ENCODE results near the gene MYL2. TPM values are rescaled to one million over a fixed set of nuclear protein-coding genes. Genes with fewer than 3 reads are reported as not detected.

MYL2 gene
- polyA plus RNA-seq, 1 donor (not counting 4 experiments of a cell fraction or from before 2014, with no cell fraction given), result 0.08 TPM

DNA sequence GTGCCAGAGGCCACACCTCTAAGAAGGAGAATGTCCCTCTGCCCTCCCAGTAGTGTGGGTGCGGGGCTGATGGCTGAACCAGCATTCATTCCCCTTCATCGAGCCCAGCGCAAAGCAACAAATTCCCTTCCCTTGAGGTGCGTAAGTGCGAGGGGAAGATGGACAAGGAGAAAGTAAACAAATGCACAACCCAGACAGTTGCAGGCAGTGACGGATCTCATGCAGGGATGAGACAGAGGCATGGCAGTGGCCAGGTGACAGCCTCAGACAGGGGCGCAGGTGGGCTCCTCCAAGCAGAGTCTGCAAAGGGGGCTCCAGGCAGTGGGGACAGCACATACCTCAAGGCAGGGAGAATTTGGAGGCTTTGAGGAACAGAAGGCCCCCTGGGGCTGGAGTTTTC lies 2.3 kb upstream of the MYL2 start:
- DNase-seq (ENCODE audit: low read depth, low spot score) (no peak), FAIRE-seq (no peak)
- H3K9me1 ChIP-seq (ENCODE audit: control insufficient read depth, extremely low read depth, insufficient read depth, low read length), result no peaks in the 10 kb centered on the region
- H3K9ac ChIP-seq (ENCODE audit: control insufficient read depth, extremely low read depth, insufficient read depth, low read length), result no peak overlapping the region
- no peaks in the 10 kb centered on the region for H3K9me3 ChIP-seq (ENCODE audit: control insufficient read depth, low read depth, low read length)
- H2AFZ ChIP-seq (ENCODE audit: control insufficient read depth, low read length), result no peak overlapping the region
- dilution Hi-C loops (cut with MboI; ENCODE audit: extremely low pct_ligation_motif_present, low sequenced_read_pairs), result no loop called here
- TF ChIP-seq, protein P1, sequence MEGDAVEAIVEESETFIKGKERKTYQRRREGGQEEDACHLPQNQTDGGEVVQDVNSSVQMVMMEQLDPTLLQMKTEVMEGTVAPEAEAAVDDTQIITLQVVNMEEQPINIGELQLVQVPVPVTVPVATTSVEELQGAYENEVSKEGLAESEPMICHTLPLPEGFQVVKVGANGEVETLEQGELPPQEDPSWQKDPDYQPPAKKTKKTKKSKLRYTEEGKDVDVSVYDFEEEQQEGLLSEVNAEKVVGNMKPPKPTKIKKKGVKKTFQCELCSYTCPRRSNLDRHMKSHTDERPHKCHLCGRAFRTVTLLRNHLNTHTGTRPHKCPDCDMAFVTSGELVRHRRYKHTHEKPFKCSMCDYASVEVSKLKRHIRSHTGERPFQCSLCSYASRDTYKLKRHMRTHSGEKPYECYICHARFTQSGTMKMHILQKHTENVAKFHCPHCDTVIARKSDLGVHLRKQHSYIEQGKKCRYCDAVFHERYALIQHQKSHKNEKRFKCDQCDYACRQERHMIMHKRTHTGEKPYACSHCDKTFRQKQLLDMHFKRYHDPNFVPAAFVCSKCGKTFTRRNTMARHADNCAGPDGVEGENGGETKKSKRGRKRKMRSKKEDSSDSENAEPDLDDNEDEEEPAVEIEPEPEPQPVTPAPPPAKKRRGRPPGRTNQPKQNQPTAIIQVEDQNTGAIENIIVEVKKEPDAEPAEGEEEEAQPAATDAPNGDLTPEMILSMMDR (optimal IDR thresholded peaks at IDR 0.05 in 1 of 3, IDR thresholded peaks at IDR 0.05 in 1 of 3, conservative IDR thresholded peaks at IDR 0.05 in 1 of 3; ENCODE audit: extremely low read depth in 1 of 3, insufficient read depth in 2 of 3, low read length in 3 of 3), result no peak
- no peak for TF ChIP-seq EZH2 (IDR thresholded peaks at IDR 0.05; ENCODE audit: low read length)
- no peaks in the 10 kb centered on the region for H4K20me1 ChIP-seq (ENCODE audit: control insufficient read depth, extremely low read depth, insufficient read depth, low read length)
- H3K4me1 ChIP-seq (ENCODE audit: control insufficient read depth, extremely low read depth, insufficient read depth, low read length), result peaks cover 17% of the 10 kb centered on the region
- no peaks in the 10 kb centered on the region for H3K79me2 ChIP-seq (ENCODE audit: control insufficient read depth, insufficient read depth, low read length)
- no peaks in the 10 kb centered on the region for H3K27me3 ChIP-seq (ENCODE audit: control insufficient read depth, extremely low read depth, insufficient read depth, low read length)
- no peak overlapping the region for H3K4me2 ChIP-seq (ENCODE audit: control insufficient read depth, extremely low read depth, insufficient read depth, low read depth, low read length)
- H3K4me3 ChIP-seq (ENCODE audit: control insufficient read depth in 2 of 3, extremely low read depth in 1 of 3, insufficient read depth in 2 of 3, low read depth in 1 of 3, low read length in 3 of 3), result no peak overlapping the region
- H3K27ac ChIP-seq (ENCODE audit: control insufficient read depth, insufficient read depth, low read length), result no peak overlapping the region
- no peaks in the 10 kb centered on the region for H3K36me3 ChIP-seq (ENCODE audit: control insufficient read depth in 2 of 2, extremely low read depth in 1 of 2, insufficient read depth in 2 of 2, low read length in 2 of 2)

DNA sequence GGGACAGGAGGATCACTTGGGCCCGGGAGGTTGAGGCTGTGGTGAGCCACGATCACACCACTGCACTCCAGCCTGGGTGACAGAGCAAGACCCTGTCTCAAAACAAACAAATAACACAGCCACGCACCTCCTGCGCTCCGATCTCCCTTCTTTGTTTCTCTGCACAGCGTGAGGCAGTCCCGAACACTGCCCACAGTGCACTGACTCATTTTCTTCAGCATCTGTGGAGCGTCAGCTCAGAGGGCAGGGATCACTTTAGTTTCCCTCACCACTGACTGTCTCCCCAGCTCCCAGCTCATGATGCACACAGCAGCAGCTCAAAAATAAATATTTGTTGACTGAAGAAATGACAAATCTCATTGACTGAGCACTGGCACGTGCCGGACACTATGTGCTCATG lies 883 bp upstream of the MYL2 start:
- H3K4me3 ChIP-seq (ENCODE audit: control insufficient read depth in 2 of 3, extremely low read depth in 1 of 3, insufficient read depth in 2 of 3, low read depth in 1 of 3, low read length in 3 of 3), result no peak overlapping the region
- H3K27me3 ChIP-seq (ENCODE audit: control insufficient read depth, extremely low read depth, insufficient read depth, low read length), result no peaks in the 10 kb centered on the region
- peak overlapping the region; percentile 2 for H3K4me2 ChIP-seq (ENCODE audit: control insufficient read depth, extremely low read depth, insufficient read depth, low read depth, low read length)
- H2AFZ ChIP-seq (ENCODE audit: control insufficient read depth, low read length), result no peak overlapping the region
- no peaks in the 10 kb centered on the region for H3K9me1 ChIP-seq (ENCODE audit: control insufficient read depth, extremely low read depth, insufficient read depth, low read length)
- DNase-seq (ENCODE audit: low read depth, low spot score) (no peak), FAIRE-seq (no peak)
- H3K9ac ChIP-seq (ENCODE audit: control insufficient read depth, extremely low read depth, insufficient read depth, low read length), result no peak overlapping the region
- no peak overlapping the region for H3K27ac ChIP-seq (ENCODE audit: control insufficient read depth, insufficient read depth, low read length)
- no peaks in the 10 kb centered on the region for H3K79me2 ChIP-seq (ENCODE audit: control insufficient read depth, insufficient read depth, low read length)
- H3K9me3 ChIP-seq (ENCODE audit: control insufficient read depth, low read depth, low read length), result no peaks in the 10 kb centered on the region
- dilution Hi-C loops (cut with MboI; ENCODE audit: extremely low pct_ligation_motif_present, low sequenced_read_pairs), result no loop called here
- no peak for TF ChIP-seq EZH2 (IDR thresholded peaks at IDR 0.05; ENCODE audit: low read length)
- TF ChIP-seq, protein P1 (optimal IDR thresholded peaks at IDR 0.05 in 1 of 3, IDR thresholded peaks at IDR 0.05 in 1 of 3, conservative IDR thresholded peaks at IDR 0.05 in 1 of 3; ENCODE audit: extremely low read depth in 1 of 3, insufficient read depth in 2 of 3, low read length in 3 of 3), result no peak
- H3K4me1 ChIP-seq (ENCODE audit: control insufficient read depth, extremely low read depth, insufficient read depth, low read length), result peaks cover 28% of the 10 kb centered on the region
- H4K20me1 ChIP-seq (ENCODE audit: control insufficient read depth, extremely low read depth, insufficient read depth, low read length), result no peaks in the 10 kb centered on the region
- H3K36me3 ChIP-seq (ENCODE audit: control insufficient read depth in 2 of 2, extremely low read depth in 1 of 2, insufficient read depth in 2 of 2, low read length in 2 of 2), result no peaks in the 10 kb centered on the region
